Measurements from ENCODE around the gene ZDHHC11B.
"Not testable (repeated sequence)": the region's sequence is repeated elsewhere in the genome, so short reads cannot be mapped to it uniquely, and the experiment has no call there.

DNA sequence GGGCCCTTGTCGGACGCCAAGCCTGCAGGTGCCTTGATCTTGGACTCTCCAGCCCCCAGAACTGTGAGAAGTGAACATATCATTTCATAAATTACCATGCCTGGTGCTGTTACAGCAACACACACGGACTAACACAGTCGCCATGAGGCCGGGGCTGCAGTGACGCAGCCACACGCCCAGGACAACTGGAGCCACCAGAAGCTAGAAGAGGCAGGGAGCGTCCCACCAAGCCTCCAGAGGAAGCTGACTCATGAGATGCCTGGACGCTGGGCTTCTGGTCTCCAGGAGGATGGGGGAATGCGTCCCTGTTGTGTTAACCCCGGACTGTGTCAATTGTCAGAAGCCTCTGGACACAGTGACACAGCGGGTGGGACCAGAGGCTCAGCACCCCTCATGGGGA, 97.6 kb downstream of the ZDHHC11B start:
- TF ChIP-seq, protein P1, sequence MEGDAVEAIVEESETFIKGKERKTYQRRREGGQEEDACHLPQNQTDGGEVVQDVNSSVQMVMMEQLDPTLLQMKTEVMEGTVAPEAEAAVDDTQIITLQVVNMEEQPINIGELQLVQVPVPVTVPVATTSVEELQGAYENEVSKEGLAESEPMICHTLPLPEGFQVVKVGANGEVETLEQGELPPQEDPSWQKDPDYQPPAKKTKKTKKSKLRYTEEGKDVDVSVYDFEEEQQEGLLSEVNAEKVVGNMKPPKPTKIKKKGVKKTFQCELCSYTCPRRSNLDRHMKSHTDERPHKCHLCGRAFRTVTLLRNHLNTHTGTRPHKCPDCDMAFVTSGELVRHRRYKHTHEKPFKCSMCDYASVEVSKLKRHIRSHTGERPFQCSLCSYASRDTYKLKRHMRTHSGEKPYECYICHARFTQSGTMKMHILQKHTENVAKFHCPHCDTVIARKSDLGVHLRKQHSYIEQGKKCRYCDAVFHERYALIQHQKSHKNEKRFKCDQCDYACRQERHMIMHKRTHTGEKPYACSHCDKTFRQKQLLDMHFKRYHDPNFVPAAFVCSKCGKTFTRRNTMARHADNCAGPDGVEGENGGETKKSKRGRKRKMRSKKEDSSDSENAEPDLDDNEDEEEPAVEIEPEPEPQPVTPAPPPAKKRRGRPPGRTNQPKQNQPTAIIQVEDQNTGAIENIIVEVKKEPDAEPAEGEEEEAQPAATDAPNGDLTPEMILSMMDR (IDR thresholded peaks at IDR 0.05), result not testable (repeated sequence)
- not testable (repeated sequence) for TF ChIP-seq POLR2A (IDR thresholded peaks at IDR 0.05)

Data from right lobe of liver (tissue), 4 donors.